HL-60 (cell line): ENCODE data around the gene ELL2.

Experiments used
- DNase-seq, 2 experiments: peaks; one replicate each; pipeline ENCODE4 v3.0.0-alpha.2; 2010 to 2020; ENCODE audit warnings: low read depth in 1 of 2, low spot score in 1 of 2
- H3K27ac ChIP-seq: fragments of 250-450 bp; sonication (Bioruptor Pico); replicated peaks from 2 replicates; pipeline ENCODE4 v1.5.1; 2020; ENCODE audit warnings: mild to moderate bottlenecking, moderate library complexity
- H3K27me3 ChIP-seq: fragments of 250-450 bp; sonication (Bioruptor Pico); 2 replicates; pipeline ENCODE4 v1.5.1; 2021; ENCODE audit warnings: mild to moderate bottlenecking, moderate library complexity; ENCODE audit not compliant: insufficient read depth, poor library complexity, severe bottlenecking
- H3K4me3 ChIP-seq: replicated peaks from 2 replicates; pipeline ENCODE4 v1.5.1; 2011; ENCODE audit warnings: mild to moderate bottlenecking, control low read depth, low read length; ENCODE audit not compliant: insufficient read depth
- GABPA ChIP-seq: IDR thresholded peaks from 2 replicates; pipeline ENCODE4 v1.6.1; 2012; ENCODE audit warnings: low read depth
- POLR2AphosphoS5 ChIP-seq: IDR thresholded peaks from 2 replicates; pipeline ENCODE4 v1.6.1; 2012; ENCODE audit warnings: low read depth
- SPI1 ChIP-seq: IDR thresholded peaks from 2 replicates; pipeline ENCODE4 v1.6.1; 2012; ENCODE audit warnings: low read depth, mild to moderate bottlenecking, borderline replicate concordance
- TF ChIP-seq, protein P1 (sequence below): IDR thresholded peaks from one replicate; pipeline ENCODE4 v1.5.1; 2011; ENCODE audit warnings: low read length, control low read depth, inconsistent platforms; ENCODE audit not compliant: insufficient read depth
- TF ChIP-seq, protein P2 (sequence below): IDR thresholded peaks from 2 replicates; pipeline ENCODE4 v1.6.1; 2012; ENCODE audit warnings: low read depth; ENCODE audit not compliant: insufficient replicate concordance

Gene ELL2

DNA sequence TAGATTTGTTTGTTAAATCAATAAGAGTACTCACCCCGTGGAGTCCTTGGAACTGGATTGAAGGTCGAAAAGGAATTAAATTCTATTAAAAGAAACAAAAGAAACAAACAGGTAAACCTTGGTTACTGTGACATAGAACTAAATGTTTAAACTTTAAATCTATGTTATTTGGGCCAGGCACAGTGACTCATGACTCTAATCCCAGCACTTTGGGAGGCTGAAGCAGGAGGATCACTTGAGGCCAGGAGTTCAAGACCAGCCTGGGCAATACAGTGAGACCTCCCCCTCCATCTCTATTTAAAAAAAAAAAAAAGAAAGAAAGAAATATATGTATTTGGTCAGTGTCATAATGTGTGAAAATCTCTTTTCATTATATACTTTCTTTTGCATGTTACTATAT, 18.7 kb downstream of the ELL2 start:
- TF ChIP-seq, protein P1, sequence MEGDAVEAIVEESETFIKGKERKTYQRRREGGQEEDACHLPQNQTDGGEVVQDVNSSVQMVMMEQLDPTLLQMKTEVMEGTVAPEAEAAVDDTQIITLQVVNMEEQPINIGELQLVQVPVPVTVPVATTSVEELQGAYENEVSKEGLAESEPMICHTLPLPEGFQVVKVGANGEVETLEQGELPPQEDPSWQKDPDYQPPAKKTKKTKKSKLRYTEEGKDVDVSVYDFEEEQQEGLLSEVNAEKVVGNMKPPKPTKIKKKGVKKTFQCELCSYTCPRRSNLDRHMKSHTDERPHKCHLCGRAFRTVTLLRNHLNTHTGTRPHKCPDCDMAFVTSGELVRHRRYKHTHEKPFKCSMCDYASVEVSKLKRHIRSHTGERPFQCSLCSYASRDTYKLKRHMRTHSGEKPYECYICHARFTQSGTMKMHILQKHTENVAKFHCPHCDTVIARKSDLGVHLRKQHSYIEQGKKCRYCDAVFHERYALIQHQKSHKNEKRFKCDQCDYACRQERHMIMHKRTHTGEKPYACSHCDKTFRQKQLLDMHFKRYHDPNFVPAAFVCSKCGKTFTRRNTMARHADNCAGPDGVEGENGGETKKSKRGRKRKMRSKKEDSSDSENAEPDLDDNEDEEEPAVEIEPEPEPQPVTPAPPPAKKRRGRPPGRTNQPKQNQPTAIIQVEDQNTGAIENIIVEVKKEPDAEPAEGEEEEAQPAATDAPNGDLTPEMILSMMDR = no peak
- TF ChIP-seq SPI1 (no peak), POLR2AphosphoS5 (no peak), GABPA (no peak)
- TF ChIP-seq, protein P2, sequence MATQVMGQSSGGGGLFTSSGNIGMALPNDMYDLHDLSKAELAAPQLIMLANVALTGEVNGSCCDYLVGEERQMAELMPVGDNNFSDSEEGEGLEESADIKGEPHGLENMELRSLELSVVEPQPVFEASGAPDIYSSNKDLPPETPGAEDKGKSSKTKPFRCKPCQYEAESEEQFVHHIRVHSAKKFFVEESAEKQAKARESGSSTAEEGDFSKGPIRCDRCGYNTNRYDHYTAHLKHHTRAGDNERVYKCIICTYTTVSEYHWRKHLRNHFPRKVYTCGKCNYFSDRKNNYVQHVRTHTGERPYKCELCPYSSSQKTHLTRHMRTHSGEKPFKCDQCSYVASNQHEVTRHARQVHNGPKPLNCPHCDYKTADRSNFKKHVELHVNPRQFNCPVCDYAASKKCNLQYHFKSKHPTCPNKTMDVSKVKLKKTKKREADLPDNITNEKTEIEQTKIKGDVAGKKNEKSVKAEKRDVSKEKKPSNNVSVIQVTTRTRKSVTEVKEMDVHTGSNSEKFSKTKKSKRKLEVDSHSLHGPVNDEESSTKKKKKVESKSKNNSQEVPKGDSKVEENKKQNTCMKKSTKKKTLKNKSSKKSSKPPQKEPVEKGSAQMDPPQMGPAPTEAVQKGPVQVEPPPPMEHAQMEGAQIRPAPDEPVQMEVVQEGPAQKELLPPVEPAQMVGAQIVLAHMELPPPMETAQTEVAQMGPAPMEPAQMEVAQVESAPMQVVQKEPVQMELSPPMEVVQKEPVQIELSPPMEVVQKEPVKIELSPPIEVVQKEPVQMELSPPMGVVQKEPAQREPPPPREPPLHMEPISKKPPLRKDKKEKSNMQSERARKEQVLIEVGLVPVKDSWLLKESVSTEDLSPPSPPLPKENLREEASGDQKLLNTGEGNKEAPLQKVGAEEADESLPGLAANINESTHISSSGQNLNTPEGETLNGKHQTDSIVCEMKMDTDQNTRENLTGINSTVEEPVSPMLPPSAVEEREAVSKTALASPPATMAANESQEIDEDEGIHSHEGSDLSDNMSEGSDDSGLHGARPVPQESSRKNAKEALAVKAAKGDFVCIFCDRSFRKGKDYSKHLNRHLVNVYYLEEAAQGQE = no peak
- DNase-seq = no peak
- no peak overlapping the region for H3K4me3 ChIP-seq
- H3K27me3 ChIP-seq = no peaks in the 10 kb centered on the region
- H3K27ac ChIP-seq = no peak overlapping the region

DNA sequence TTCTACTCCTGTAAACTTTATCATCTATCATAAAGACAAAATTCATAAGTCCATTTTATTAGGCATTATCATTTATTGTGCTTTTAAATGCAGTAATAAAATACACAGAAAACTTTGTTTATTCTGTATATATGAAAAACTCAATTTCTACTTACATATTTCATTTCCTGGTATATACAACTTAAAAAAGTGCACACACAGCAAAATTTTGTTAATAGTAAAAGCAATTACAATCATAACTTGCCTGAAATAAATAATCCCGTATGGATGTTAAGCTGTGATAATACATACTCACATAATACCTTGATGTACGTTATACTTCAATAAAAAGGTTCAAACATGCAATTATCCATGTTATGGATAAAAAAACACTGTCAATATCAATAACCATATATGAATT, 19.2 kb downstream of the ELL2 start:
- TF ChIP-seq GABPA (no peak), POLR2AphosphoS5 (no peak), SPI1 (no peak)
- TF ChIP-seq, protein P1 = no peak
- TF ChIP-seq, protein P2 = no peak
- no peak overlapping the region for H3K27ac ChIP-seq
- H3K27me3 ChIP-seq = no peaks in the 10 kb centered on the region
- DNase-seq = no peak
- H3K4me3 ChIP-seq = no peak overlapping the region

DNA sequence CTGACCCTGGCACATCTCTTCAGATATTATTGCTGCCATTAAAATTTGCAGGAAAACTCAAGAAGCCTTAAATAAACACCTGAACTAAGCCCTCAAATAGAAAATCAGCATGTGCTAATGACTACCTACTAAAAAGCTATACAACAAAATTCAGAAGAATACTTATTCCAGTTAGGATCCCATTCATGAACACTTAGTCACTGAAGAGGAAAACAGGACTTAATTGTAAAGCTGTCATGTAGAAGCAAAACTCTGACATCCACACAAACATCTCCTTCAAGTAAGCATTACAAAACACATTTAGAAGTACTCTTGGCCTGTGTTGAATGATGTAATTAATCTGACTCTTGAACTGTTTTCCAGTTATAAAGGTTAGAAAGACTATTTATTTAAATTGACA, 19.9 kb downstream of the ELL2 start:
- H3K27ac ChIP-seq = no peak overlapping the region
- DNase-seq = no peak

More for the DNA sequence above, 19.9 kb downstream of the ELL2 start:
- no peak overlapping the region for H3K4me3 ChIP-seq
- H3K27me3 ChIP-seq = no peaks in the 10 kb centered on the region
- TF ChIP-seq SPI1 (no peak), GABPA (no peak), POLR2AphosphoS5 (no peak)
- TF ChIP-seq, protein P1 = no peak
- TF ChIP-seq, protein P2 = no peak
